ENCODE measurements around the gene DCLK3.

Gene DCLK3

DNA sequence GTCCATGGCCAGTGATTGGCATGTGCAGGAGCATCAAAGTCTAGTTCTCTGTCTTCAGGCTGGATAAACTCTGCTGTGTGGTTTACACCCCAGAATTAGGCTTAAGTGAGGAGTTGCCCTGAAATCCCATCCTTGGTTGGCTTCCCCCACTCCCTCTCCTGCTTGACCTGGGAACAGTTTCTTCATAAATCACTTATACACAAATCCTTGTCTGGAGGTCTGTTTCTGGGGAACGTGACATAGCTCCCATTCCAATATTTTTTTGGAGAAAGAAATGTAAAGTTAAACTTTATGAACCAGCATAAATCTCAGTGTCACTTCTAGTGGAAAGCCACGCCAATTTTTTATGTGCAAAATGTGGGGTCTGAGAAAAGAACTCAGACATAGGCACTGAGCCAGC is 98.2 kb downstream of the DCLK3 start:
- no peak for DNase-seq

DNA sequence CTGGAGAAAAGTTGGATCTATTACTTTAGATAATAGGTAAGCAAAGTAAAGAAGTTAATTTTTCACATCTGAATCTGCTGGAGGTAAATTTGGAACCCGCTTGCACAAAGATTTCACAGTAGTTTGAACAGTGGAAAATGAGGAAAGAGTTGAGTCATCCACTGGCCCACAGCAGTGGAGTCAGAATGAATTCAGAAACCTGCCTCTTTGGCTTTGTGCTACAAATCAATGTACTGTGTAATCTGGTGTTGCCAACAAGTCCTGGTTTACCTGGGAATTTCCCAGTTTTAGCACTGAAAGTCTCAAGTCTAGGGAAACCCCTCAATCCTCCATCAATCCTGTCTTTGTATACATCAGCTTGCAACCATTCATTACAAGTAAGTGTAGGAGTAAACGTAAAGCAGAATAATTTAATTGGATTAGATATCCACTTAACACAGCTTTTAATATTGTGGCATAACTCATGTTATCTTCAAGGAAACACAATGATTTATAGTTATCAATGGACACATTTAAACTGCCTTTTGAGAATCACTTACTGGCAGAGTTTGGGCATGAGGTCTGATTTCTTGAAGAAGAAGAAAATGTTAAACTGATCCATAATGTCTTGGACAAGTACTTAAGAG is 100.6 kb downstream of the DCLK3 start:
- no peak for DNase-seq

DNA sequence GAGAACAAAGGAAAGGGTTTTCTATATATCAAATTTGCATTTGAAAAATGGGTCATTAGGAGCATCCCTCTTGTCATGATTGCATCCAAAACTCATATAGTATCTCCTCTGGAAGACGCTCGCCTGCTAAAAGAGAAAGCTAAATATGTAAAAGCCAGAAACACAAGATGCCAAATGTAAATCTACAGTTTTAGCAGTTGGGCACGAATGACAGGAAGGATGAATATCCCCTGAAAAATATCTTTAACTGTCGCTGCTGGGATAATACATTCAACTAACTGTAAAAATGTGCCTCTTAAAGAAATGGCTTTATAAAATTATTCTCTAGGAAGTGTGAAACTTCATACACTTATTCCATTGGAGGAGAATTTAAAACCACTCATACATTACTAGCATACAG is 101.7 kb downstream of the DCLK3 start:
- no peak for DNase-seq

All from NCI-H1105 (cell line).